Esophagus squamous epithelium (tissue), 5 donors: ENCODE measurements around the gene LHPP. TPM values are rescaled to one million over a fixed set of nuclear protein-coding genes. Genes with fewer than 3 reads are reported as not detected.
A peak's percentile ranks its signal among the peaks of the same experiment; 100 is the strongest.

Experiments used
- DNase-seq: peaks from one replicate; lab custom pipeline; 2025; lab: John Stamatoyannopoulos, UW
- H3K27ac ChIP-seq, 4 donors: fragments of 200-600 bp; sonication (generic); one replicate each; pipeline ENCODE4 v1.5.1; 2016 to 2019; ENCODE audit warnings: mild to moderate bottlenecking in 1 of 4
- H3K27me3 ChIP-seq, 4 donors: fragments of 200-600 bp; sonication (generic); 1 replicate in 3 of 4; 2 replicates in 1 of 4; pipeline versions ENCODE4 v1.5.1 to v1.6.0; 2017 to 2021; ENCODE audit warnings: antibody characterized with exemption in 1 of 4
- H3K36me3 ChIP-seq, 3 donors: fragments of 200-600 bp; sonication (generic); one replicate each; pipeline ENCODE4 v1.5.1; 2016 to 2019
- H3K4me1 ChIP-seq, 3 donors: fragments of 200-600 bp; sonication (generic); one replicate each; pipeline ENCODE4 v1.5.1; 2017 to 2019
- H3K4me3 ChIP-seq, 4 donors: fragments of 200-600 bp; sonication (generic); 1 replicate in 3 of 4; 2 replicates in 1 of 4; pipeline ENCODE4 v1.5.1; 2016 to 2019; ENCODE audit warnings: mild to moderate bottlenecking in 2 of 4, moderate library complexity in 1 of 4
- H3K9me3 ChIP-seq, 3 donors: fragments of 200-600 bp; sonication (generic); one replicate each; pipeline ENCODE4 v1.5.1; 2016 to 2019
- POLR2A ChIP-seq, 4 donors: fragments of 450-650 bp; IDR thresholded peaks; one replicate each; pipeline ENCODE4 v1.6.1; 2017; ENCODE audit warnings: antibody characterized with exemption in 4 of 4, mild to moderate bottlenecking in 4 of 4, moderate library complexity in 3 of 4
- WGBS, 2 donors: methylation state at CpG; one replicate each; pipeline ENCODE4 v1.1.5; 2018; 5-methylcytosine and 5-hydroxymethylcytosine counted together
- intact Hi-C: fragments of 100-400 bp; cut with DNase I; formaldehyde crosslinking; loops from one replicate; pipeline ENCODE4 v1.15.0; 2022
- total RNA-seq, 4 donors: library from RNA; depleted of rRNA; stranded (reverse); fragments of >200 nt; gene quantifications; one replicate each; pipeline ENCODE4 v1.1.0, GENCODE V29; 2016
- TF ChIP-seq, protein P1 (sequence below), 6 experiments: fragments of 450-650 bp in 4 of 6; fragments of 200-600 bp in 2 of 6; sonication (generic) in 2 of 6; IDR thresholded peaks; one replicate each; pipeline ENCODE4 v1.5.1; 2016 to 2019; ENCODE audit warnings: antibody characterized with exemption in 6 of 6, mild to moderate bottlenecking in 4 of 6, moderate library complexity in 4 of 6
- donor health status: DM: yes; HTN: yes; CAD: no.

The LHPP gene
- total RNA-seq, 4 donors from 2014 or later: 13.9 to 41.1 (median 24.3) TPM

DNA sequence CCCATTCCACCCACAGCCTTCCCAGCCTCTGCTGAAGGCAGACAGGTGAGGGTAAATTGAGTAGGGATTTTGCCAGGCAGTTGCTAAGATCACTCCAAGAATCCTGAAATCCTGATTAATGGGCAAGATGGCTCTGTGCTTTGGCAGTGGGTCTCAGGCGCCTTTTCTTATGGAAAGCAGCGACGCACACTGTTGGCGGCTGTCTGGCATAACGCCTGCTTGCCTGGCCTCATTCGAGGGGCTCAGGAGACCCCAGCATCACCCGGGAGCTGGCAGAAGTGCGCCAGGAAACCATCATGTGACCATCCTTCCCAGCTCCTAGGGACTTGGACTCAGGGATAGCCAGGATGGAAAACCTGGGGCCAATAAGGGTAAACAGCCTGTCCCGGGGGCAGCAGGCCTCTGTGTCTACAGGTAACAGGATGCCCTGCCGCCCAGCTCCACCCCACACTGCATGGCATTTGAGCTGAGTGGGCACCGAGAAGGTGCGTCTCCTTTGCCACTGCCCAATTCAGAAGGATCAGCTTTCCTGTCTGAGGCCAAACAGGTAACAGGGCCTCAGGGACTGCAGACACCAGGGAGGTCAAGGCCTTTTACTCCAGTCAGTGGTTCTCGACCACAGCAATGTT, 184.0 kb downstream of the LHPP start:
- Histone ChIP-seq H3K4me1 (peaks cover 76 to 100% (median 90%) of the 10 kb centered on the region in 3 donors), H3K27me3 (no peaks in the 10 kb centered on the region), H3K27ac (peak overlapping the region; percentile 6 to 90 (median 86)), H3K4me3 (no peak overlapping the region), H3K9me3 (no peaks in the 10 kb centered on the region), H3K36me3 (peaks cover 0 to 7% (median 0%) of the 10 kb centered on the region in 3 donors)
- TF ChIP-seq, protein P1, sequence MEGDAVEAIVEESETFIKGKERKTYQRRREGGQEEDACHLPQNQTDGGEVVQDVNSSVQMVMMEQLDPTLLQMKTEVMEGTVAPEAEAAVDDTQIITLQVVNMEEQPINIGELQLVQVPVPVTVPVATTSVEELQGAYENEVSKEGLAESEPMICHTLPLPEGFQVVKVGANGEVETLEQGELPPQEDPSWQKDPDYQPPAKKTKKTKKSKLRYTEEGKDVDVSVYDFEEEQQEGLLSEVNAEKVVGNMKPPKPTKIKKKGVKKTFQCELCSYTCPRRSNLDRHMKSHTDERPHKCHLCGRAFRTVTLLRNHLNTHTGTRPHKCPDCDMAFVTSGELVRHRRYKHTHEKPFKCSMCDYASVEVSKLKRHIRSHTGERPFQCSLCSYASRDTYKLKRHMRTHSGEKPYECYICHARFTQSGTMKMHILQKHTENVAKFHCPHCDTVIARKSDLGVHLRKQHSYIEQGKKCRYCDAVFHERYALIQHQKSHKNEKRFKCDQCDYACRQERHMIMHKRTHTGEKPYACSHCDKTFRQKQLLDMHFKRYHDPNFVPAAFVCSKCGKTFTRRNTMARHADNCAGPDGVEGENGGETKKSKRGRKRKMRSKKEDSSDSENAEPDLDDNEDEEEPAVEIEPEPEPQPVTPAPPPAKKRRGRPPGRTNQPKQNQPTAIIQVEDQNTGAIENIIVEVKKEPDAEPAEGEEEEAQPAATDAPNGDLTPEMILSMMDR (IDR thresholded peaks at IDR 0.05): no peak
- no peak for TF ChIP-seq POLR2A (IDR thresholded peaks at IDR 0.05)
- no peak for DNase-seq
- intact Hi-C loops: no loop called here
- WGBS, 2 donors: 85 to 89% methylated on average over 4 to 10 of the region's 13 CpGs

- Histone ChIP-seq H3K27ac (peak overlapping the region; percentile 84 to 90 (median 86)), H3K4me3 (no peak overlapping the region), H3K36me3 (peaks cover 0 to 7% (median 0%) of the 10 kb centered on the region in 3 donors), H3K4me1 (peaks cover 76 to 100% (median 89%) of the 10 kb centered on the region in 3 donors), H3K27me3 (no peaks in the 10 kb centered on the region), H3K9me3 (no peaks in the 10 kb centered on the region)
- TF ChIP-seq, protein P1 (IDR thresholded peaks at IDR 0.05): no peak
- TF ChIP-seq POLR2A (IDR thresholded peaks at IDR 0.05): no peak
- intact Hi-C loops: no loop called here
- DNase-seq: no peak
- 61 to 78% methylated on average over 13 to 15 of the region's 19 CpGs for WGBS, 2 donors
These were observed 185.1 kb downstream of the LHPP start for GRCh38 chr10:124646483-124647352.

DNA sequence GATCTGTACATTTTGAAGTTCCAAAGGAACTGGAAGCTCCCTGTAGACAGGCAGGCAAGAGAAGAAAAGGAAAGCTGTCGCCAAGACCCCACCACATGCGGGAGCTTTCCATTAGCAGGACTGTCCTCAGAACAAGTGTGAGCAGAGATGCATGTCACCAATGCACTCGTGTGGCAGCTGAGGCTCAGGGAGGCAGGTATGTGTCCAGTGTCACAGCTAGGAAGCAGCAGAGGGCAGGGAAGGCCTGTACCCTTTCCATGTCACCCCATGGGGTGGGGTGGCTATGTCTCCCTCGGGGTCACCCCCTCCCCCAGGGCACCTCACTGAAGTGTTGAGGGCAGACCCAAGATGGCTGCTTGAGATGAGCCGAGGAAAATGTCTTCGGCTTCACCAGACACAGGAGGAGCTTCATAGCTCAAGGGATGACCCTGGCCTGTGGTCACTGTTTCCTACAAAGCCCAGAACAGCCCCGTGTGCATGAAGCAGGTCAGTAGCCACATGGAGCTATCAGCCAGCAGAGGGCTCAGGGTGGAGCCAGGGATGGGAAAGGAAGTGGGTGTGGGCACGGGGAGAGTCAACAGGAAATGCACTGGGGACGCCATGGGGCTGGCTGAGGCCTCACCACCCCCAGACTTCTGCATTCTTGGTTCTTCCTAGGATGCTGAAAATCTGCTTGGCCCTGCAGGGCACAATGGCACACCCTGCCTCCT, 186.0 kb downstream of the LHPP start:
- no peaks in the 10 kb centered on the region for H3K9me3 ChIP-seq
- DNase-seq: peak; percentile 50
- peaks cover 75 to 100% (median 88%) of the 10 kb centered on the region in 3 donors for H3K4me1 ChIP-seq
- no peaks in the 10 kb centered on the region for H3K27me3 ChIP-seq
- TF ChIP-seq, protein P1 (IDR thresholded peaks at IDR 0.05): peak in 5 of 6 experiments; percentile 38 to 63 (median 44)
- peak in 1 of 4 donors; percentile 28 for TF ChIP-seq POLR2A (IDR thresholded peaks at IDR 0.05)
- 18 to 40% methylated on average over 2 to 4 of the region's 9 CpGs for WGBS, 2 donors
- peaks cover 0 to 3% (median 0%) of the 10 kb centered on the region in 3 donors for H3K36me3 ChIP-seq
- H3K27ac ChIP-seq: peak overlapping the region; percentile 84 to 90 (median 86)
- no peak overlapping the region for H3K4me3 ChIP-seq
- intact Hi-C loops: no loop called here

DNA sequence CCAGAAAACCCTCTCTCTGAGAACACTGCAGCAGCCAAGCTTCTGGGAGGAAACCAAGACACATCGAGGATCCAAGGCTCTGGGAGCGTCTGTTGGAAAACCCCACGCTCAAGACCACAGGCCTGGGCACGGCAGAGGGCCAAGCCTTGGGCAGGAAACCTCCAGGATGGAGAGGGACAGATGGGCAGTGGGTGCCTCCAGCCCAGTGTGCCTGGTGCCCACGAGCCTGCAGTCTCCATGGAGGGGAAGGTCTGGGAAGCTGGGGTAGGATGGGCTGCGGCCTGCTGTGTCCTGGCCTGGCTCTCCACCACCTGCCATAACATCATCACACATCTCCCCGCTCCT, 186.5 kb downstream of the LHPP start:
- H3K4me1 ChIP-seq: peaks cover 79 to 100% (median 89%) of the 10 kb centered on the region in 3 donors
- 0% methylated on average over 1 of the region's 7 CpGs; no CpG with 5 or more reads in 1 of the 2 donors for WGBS, 2 donors
- no peak for TF ChIP-seq POLR2A (IDR thresholded peaks at IDR 0.05)
- TF ChIP-seq, protein P1 (IDR thresholded peaks at IDR 0.05): no peak
- no peaks in the 10 kb centered on the region for H3K36me3 ChIP-seq
- no peaks in the 10 kb centered on the region for H3K9me3 ChIP-seq
- peak overlapping the region; percentile 84 to 90 (median 86) for H3K27ac ChIP-seq
- no peak overlapping the region for H3K4me3 ChIP-seq
- no peak for DNase-seq
- intact Hi-C loops: no loop called here
- H3K27me3 ChIP-seq: no peaks in the 10 kb centered on the region
